Activated B cell treated with CpG ODN at 0.5 μM for 24 hours (primary cell): ENCODE data around the gene DCC. TPM values are rescaled to one million over a fixed set of nuclear protein-coding genes. Genes with fewer than 3 reads are reported as not detected.

Experiments
- ATAC-seq: fragments of 200-7000 bp; cut with Tn5 transposase; one replicate; pipeline ENCODE4 v1.10.0; 2021; ENCODE audit warnings: low read depth, mild to moderate bottlenecking, moderate library complexity
- CTCF ChIA-PET: fragments of 350-600 bp; sonication (Branson Sonifier 250); formaldehyde crosslinking; loops from one replicate; lab custom pipeline; 2021; ENCODE audit warnings: antibody characterized with exemption; lab: Charles Lee
- POLR2A ChIA-PET: fragments of 350-600 bp; sonication (Branson Sonifier 250); formaldehyde crosslinking; loops from one replicate; lab custom pipeline; 2021; ENCODE audit warnings: antibody characterized with exemption; lab: Charles Lee
- DNase-seq: peaks from one replicate; pipeline ENCODE4 v3.0.0; 2022
- H3K27ac Mint-ChIP-seq: one replicate; pipeline ENCODE4 v1.8.0; 2020; ENCODE audit warnings: mixed read lengths
- H3K27me3 Mint-ChIP-seq: one replicate; pipeline ENCODE4 v1.8.0; 2021; ENCODE audit warnings: mixed read lengths
- H3K36me3 Mint-ChIP-seq: one replicate; pipeline ENCODE4 v1.8.0; 2021; ENCODE audit warnings: low read depth, mixed read lengths
- H3K4me1 Mint-ChIP-seq: one replicate; pipeline ENCODE4 v1.8.0; 2021; ENCODE audit warnings: mixed read lengths
- H3K4me3 Mint-ChIP-seq: one replicate; pipeline ENCODE4 v1.8.0; 2020; ENCODE audit warnings: mild to moderate bottlenecking, mixed read lengths
- H3K9me3 Mint-ChIP-seq: one replicate; pipeline ENCODE4 v1.8.0; 2020; ENCODE audit warnings: mixed read lengths
- intact Hi-C: fragments of 100-400 bp; cut with micrococcal nuclease; formaldehyde crosslinking; loops from one replicate; pipeline ENCODE4 v1.15.1; 2024
- total RNA-seq: library from RNA; stranded (reverse); gene quantifications from 2 replicates; pipeline ENCODE4 v1.2.3, GENCODE V29; 2022
- TF ChIP-seq, protein P1 (sequence below): fragments of 200-600 bp; IDR thresholded peaks from one replicate; pipeline ENCODE4 v1.8.0; 2022; ENCODE audit warnings: antibody characterized with exemption, mild to moderate bottlenecking

Gene DCC
- total RNA-seq, 1 donor from 2014 or later = not detected

DNA sequence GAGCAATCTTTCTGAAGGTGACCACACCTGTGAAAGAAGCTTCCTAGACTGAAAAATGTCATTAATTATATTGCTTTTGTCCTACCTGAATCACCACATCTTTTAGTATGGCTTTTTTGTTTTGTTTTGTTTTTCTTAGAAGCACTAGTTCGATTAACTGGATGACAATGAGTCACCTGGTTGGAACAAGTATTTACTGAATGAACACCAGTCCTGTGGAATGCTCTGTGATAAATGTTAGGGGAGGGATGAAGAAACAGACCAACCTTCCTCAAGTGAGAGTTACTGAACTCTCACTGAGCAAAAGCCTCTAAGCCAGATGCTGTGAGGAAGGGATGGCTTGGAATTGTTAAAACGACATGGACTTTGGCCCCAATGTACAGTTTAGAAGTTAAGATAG is 26.8 kb upstream of the DCC start:
- no peaks in the 10 kb centered on the region for H3K27me3 Mint-ChIP-seq
- ATAC-seq (no peak), DNase-seq (no peak)
- ChIA-PET CTCF (no interaction called here), POLR2A (no interaction called here)
- H3K27ac Mint-ChIP-seq = no peak overlapping the region
- no peaks in the 10 kb centered on the region for H3K9me3 Mint-ChIP-seq
- H3K4me1 Mint-ChIP-seq = no peaks in the 10 kb centered on the region
- no peak overlapping the region for H3K4me3 Mint-ChIP-seq
- intact Hi-C loops = no loop called here
- TF ChIP-seq, protein P1, sequence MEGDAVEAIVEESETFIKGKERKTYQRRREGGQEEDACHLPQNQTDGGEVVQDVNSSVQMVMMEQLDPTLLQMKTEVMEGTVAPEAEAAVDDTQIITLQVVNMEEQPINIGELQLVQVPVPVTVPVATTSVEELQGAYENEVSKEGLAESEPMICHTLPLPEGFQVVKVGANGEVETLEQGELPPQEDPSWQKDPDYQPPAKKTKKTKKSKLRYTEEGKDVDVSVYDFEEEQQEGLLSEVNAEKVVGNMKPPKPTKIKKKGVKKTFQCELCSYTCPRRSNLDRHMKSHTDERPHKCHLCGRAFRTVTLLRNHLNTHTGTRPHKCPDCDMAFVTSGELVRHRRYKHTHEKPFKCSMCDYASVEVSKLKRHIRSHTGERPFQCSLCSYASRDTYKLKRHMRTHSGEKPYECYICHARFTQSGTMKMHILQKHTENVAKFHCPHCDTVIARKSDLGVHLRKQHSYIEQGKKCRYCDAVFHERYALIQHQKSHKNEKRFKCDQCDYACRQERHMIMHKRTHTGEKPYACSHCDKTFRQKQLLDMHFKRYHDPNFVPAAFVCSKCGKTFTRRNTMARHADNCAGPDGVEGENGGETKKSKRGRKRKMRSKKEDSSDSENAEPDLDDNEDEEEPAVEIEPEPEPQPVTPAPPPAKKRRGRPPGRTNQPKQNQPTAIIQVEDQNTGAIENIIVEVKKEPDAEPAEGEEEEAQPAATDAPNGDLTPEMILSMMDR = no peak
- H3K36me3 Mint-ChIP-seq = no peaks in the 10 kb centered on the region

DNA sequence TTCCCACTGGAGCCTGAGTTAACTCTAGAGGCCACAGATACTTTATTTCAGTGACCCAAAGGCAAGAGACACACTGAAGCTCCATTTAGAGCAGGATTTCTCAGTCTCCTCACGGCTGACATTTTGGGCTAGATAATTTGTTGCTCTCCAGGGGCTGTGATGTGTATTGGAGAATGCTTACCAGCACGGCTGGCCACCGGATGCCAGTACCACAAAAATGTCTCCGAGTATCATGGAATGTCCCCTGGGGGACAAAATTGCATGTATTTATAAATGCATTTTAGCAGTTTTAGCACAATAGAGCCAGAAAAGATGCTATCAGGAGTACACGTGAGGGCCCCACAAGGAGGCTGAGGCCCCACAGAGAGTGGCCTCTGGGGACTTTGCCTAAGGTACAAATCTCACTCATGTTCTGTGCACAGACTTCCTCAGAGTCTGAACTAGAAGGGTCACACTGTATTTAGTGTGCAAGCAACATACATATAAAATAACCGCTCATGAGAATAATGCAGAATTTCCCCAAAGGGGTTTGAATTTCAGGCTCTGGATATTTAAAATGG is 20.5 kb upstream of the DCC start:
- TF ChIP-seq, protein P1 = no peak

DNA sequence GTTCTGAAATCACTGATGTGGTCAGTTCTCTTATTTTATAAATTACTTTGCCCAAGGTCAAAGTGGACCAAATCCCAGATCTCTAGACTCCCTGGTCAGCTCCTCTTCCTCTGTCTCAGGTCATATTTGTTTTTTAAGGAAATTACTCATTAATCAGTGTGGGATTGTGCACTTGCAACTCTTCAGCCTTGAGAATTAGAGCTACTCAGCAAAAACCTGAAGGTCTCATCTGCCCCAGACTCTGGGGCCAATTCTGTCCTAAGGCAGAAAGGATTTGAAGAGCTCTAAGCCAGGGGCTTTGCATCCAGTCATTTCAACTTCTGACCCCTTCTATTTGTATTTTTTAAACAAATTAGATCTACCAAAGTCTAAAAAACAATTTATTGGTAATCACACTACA is 17.7 kb upstream of the DCC start:
- Mint-ChIP-seq H3K9me3 (no peaks in the 10 kb centered on the region), H3K4me1 (no peaks in the 10 kb centered on the region), H3K36me3 (no peaks in the 10 kb centered on the region), H3K27ac (no peak overlapping the region), H3K27me3 (no peaks in the 10 kb centered on the region), H3K4me3 (no peak overlapping the region)
- ATAC-seq (no peak), DNase-seq (no peak)
- intact Hi-C loops = no loop called here
- TF ChIP-seq, protein P1 = no peak
- ChIA-PET POLR2A (no interaction called here), CTCF (no interaction called here)

More for the DNA sequence above, 20.5 kb upstream of the DCC start:
- H3K36me3 Mint-ChIP-seq = no peaks in the 10 kb centered on the region
- CTCF ChIA-PET = no interaction called here
- no peaks in the 10 kb centered on the region for H3K4me1 Mint-ChIP-seq
- H3K4me3 Mint-ChIP-seq = no peak overlapping the region
- no peaks in the 10 kb centered on the region for H3K9me3 Mint-ChIP-seq
- no peak for DNase-seq
- no peak for ATAC-seq
- POLR2A ChIA-PET = no interaction called here
- intact Hi-C loops = no loop called here
- H3K27ac Mint-ChIP-seq = no peak overlapping the region
- no peaks in the 10 kb centered on the region for H3K27me3 Mint-ChIP-seq

DNA sequence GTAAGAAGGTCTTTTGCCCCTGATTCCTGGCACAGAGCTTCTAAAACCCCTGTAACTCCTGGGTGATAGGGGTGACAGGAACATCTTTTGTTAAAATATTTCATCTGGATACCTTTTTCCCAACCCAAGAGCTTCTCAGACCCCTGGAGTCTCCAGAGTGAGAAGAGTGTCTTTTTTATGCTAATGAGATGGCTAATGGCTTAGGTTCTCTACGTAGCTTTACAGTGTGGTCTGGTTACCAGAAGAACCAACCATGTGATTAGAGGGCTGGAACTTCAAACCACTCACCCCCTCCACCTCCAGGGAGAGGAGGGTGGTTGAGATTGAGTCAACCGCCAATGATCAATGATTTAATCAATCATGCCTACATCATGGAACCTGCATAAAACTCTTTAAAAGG is 16.2 kb upstream of the DCC start:
- ChIA-PET POLR2A (no interaction called here), CTCF (no interaction called here)
- no peak overlapping the region for H3K27ac Mint-ChIP-seq

DNA sequence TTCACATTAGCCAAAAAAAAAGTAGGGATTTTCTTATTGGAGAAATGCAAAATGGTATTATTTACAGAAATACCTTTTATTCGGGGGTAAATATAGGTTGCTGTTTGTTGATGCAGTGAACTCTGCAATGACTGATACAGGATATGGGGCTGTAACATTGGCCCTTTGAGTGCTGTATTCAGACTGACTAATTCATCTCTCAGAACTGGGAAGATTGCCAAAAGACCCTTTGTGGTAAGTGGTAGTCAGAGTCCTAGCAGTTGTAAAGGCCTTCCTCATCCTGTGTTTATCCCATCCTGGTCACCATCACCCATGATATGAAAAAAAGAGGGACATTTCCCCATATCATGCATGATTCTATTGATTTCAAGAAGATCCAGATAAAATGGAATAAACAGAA is 14.0 kb upstream of the DCC start:
- ChIA-PET POLR2A (no interaction called here), CTCF (no interaction called here)
- no peak for DNase-seq
- intact Hi-C loops = no loop called here
- no peaks in the 10 kb centered on the region for H3K4me1 Mint-ChIP-seq
- no peaks in the 10 kb centered on the region for H3K9me3 Mint-ChIP-seq
- no peak overlapping the region for H3K4me3 Mint-ChIP-seq
- ATAC-seq = no peak
- TF ChIP-seq, protein P1 = no peak
- H3K27ac Mint-ChIP-seq = no peak overlapping the region
- H3K36me3 Mint-ChIP-seq = no peaks in the 10 kb centered on the region
- H3K27me3 Mint-ChIP-seq = no peaks in the 10 kb centered on the region

More for the DNA sequence above, 16.2 kb upstream of the DCC start:
- TF ChIP-seq, protein P1 = no peak
- no peak for ATAC-seq
- H3K4me1 Mint-ChIP-seq = no peaks in the 10 kb centered on the region
- intact Hi-C loops = no loop called here
- H3K9me3 Mint-ChIP-seq = no peaks in the 10 kb centered on the region
- no peaks in the 10 kb centered on the region for H3K27me3 Mint-ChIP-seq
- no peaks in the 10 kb centered on the region for H3K36me3 Mint-ChIP-seq
- no peak overlapping the region for H3K4me3 Mint-ChIP-seq
- no peak for DNase-seq
